Endothelial cell of umbilical vein (primary cell): ENCODE results near the gene UBXN11.

Experiments used
- FOS ChIP-seq: IDR thresholded peaks from 2 replicates; pipeline ENCODE4 v1.6.1; 2011; ENCODE audit warnings: mild to moderate bottlenecking, low read length, moderate library complexity, borderline replicate concordance; ENCODE audit not compliant: insufficient read depth
- MYC ChIP-seq: IDR thresholded peaks from one replicate; pipeline ENCODE4 v1.6.1; 2011; ENCODE audit warnings: mild to moderate bottlenecking, low read depth, low read length
- POLR2A ChIP-seq: IDR thresholded peaks from 2 replicates; pipeline ENCODE4 v1.6.1; 2012; ENCODE audit warnings: low read depth, mild to moderate bottlenecking, control low read depth, low read length
- TF ChIP-seq, protein P1 (sequence below), 2 donors: IDR thresholded peaks; 1 replicate in 1 of 2; 2 replicates in 1 of 2; pipeline ENCODE4 v1.5.1; 2011; ENCODE audit warnings: low read length in 2 of 2, mild to moderate bottlenecking in 2 of 2, moderate library complexity in 2 of 2, control low read depth in 1 of 2, inconsistent platforms in 1 of 2, low read depth in 1 of 2; ENCODE audit not compliant: insufficient read depth in 1 of 2; ENCODE audit errors: extremely low read depth in 1 of 2
- TF ChIP-seq, protein P2 (sequence below): IDR thresholded peaks from 2 replicates; pipeline ENCODE4 v1.6.1; 2011; ENCODE audit not compliant: insufficient read depth, insufficient read length

DNA sequence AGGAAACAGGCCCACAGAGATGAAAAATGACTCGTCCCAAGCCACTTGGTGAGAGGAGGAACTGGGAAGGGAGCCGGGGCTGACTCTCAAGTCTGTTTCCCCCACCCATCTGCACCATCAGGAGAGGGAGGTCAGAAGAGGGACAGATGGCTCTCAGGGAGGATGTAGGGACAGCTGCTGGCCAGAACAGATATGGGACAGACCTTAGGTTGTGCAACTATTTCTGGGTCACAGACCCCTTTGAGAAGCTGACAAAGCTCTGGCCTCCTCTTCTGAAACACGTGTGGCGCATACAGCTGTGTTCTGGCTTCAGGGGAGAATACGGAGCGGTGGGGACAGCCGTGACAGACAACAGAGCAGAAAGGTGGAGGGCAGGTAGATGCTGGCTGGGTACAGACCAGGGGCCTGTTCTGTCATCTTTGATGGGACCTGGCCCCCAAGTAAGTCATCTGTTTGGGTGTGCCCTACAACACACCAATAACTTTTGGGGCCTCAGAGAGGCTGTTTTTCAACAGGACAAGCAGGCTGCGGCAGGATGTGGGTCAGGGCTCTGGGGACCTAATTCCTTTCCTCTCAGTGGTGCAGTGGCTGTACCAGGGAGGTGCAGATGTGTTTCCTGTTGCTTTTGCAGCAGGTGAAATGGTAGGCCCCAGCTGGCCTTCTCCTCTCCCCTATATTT lies 19.3 kb downstream of the UBXN11 start:
- TF ChIP-seq, protein P1, sequence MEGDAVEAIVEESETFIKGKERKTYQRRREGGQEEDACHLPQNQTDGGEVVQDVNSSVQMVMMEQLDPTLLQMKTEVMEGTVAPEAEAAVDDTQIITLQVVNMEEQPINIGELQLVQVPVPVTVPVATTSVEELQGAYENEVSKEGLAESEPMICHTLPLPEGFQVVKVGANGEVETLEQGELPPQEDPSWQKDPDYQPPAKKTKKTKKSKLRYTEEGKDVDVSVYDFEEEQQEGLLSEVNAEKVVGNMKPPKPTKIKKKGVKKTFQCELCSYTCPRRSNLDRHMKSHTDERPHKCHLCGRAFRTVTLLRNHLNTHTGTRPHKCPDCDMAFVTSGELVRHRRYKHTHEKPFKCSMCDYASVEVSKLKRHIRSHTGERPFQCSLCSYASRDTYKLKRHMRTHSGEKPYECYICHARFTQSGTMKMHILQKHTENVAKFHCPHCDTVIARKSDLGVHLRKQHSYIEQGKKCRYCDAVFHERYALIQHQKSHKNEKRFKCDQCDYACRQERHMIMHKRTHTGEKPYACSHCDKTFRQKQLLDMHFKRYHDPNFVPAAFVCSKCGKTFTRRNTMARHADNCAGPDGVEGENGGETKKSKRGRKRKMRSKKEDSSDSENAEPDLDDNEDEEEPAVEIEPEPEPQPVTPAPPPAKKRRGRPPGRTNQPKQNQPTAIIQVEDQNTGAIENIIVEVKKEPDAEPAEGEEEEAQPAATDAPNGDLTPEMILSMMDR (IDR thresholded peaks at IDR 0.05; ENCODE audit: extremely low read depth in 1 of 2, insufficient read depth in 1 of 2, low read depth in 1 of 2, low read length in 2 of 2) = no peak
- TF ChIP-seq POLR2A (no peak), FOS (no peak), MYC (no peak)
- TF ChIP-seq, protein P2, sequence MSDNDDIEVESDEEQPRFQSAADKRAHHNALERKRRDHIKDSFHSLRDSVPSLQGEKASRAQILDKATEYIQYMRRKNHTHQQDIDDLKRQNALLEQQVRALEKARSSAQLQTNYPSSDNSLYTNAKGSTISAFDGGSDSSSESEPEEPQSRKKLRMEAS = no peak
